H9 (cell line): Measurements from ENCODE around the gene GABRD. TPM values are rescaled to one million over a fixed set of nuclear protein-coding genes. Genes with fewer than 3 reads are reported as not detected.

Source experiments
- DNase-seq: peaks from one replicate; pipeline ENCODE4 v3.0.0-alpha.2; 2017
- H2AFZ ChIP-seq: one replicate; pipeline ENCODE4 v1.6.1; 2013; ENCODE audit warnings: mild to moderate bottlenecking, low read length, control low read depth, moderate library complexity
- H2AK5ac ChIP-seq: 2 replicates; pipeline ENCODE4 v1.6.1; 2013; ENCODE audit warnings: low read length, control low read depth, mixed read lengths; ENCODE audit not compliant: insufficient read length
- H2BK120ac ChIP-seq: one replicate; pipeline ENCODE4 v1.6.1; 2013; ENCODE audit warnings: low read depth, mild to moderate bottlenecking, low read length, control low read depth, inconsistent platforms; ENCODE audit not compliant: poor library complexity, severe bottlenecking
- H2BK12ac ChIP-seq: 2 replicates; pipeline ENCODE4 v1.6.1; 2013; ENCODE audit warnings: low read length, control low read depth, mixed read lengths, low read depth; ENCODE audit not compliant: insufficient read length
- H2BK15ac ChIP-seq: 2 replicates; pipeline ENCODE4 v1.6.1; 2013; ENCODE audit warnings: low read depth, low read length, control low read depth
- H2BK20ac ChIP-seq: one replicate; pipeline ENCODE4 v1.6.1; 2013; ENCODE audit warnings: low read depth, mild to moderate bottlenecking, low read length, control low read depth, inconsistent platforms; ENCODE audit not compliant: poor library complexity, severe bottlenecking
- H2BK5ac ChIP-seq: 2 replicates; pipeline ENCODE4 v1.6.1; 2013; ENCODE audit warnings: low read length, control low read depth, mixed read lengths; ENCODE audit not compliant: insufficient read length
- H3K14ac ChIP-seq: 2 replicates; pipeline ENCODE4 v1.6.1; 2013; ENCODE audit warnings: low read length, control low read depth; ENCODE audit not compliant: insufficient read depth
- H3K18ac ChIP-seq: 2 replicates; pipeline ENCODE4 v1.6.1; 2013; ENCODE audit warnings: low read depth, mild to moderate bottlenecking, mixed read lengths, low read length, control low read depth; ENCODE audit not compliant: insufficient read length
- H3K23ac ChIP-seq: 2 replicates; pipeline ENCODE4 v1.6.1; 2013; ENCODE audit warnings: low read length, control low read depth, mixed read lengths, low read depth; ENCODE audit not compliant: insufficient read length
- H3K23me2 ChIP-seq: 2 replicates; pipeline ENCODE4 v1.6.1; 2013; ENCODE audit warnings: low read depth, mild to moderate bottlenecking, mixed read lengths, low read length, control low read depth; ENCODE audit not compliant: insufficient read length, poor library complexity, severe bottlenecking
- H3K27ac ChIP-seq: 2 replicates; pipeline ENCODE4 v1.5.1; 2013; ENCODE audit warnings: low read length, control low read depth, mixed read lengths, low read depth; ENCODE audit not compliant: insufficient read length
- H3K27me3 ChIP-seq: 2 replicates; pipeline ENCODE4 v1.6.1; 2013; ENCODE audit warnings: low read length, control low read depth, inconsistent platforms; ENCODE audit not compliant: insufficient read depth
- H3K4ac ChIP-seq: 2 replicates; pipeline ENCODE4 v1.6.1; 2013; ENCODE audit warnings: low read depth, mild to moderate bottlenecking, control low read depth, inconsistent platforms, low read length, moderate library complexity
- H3K4me1 ChIP-seq: 2 replicates; pipeline ENCODE4 v1.6.1; 2013; ENCODE audit warnings: low read length, control low read depth, inconsistent platforms; ENCODE audit not compliant: insufficient read depth
- H3K4me2 ChIP-seq: 2 replicates; pipeline ENCODE4 v1.6.1; 2013; ENCODE audit warnings: low read length, control low read depth, mixed read lengths; ENCODE audit not compliant: insufficient read length, insufficient read depth
- H3K56ac ChIP-seq: 2 replicates; pipeline ENCODE4 v1.6.1; 2013; ENCODE audit warnings: low read depth, mild to moderate bottlenecking, mixed read lengths, low read length, control low read depth; ENCODE audit not compliant: insufficient read length
- H3K79me1 ChIP-seq: 2 replicates; pipeline ENCODE4 v1.6.1; 2013; ENCODE audit warnings: low read depth, mild to moderate bottlenecking, moderate library complexity, low read length, control low read depth, inconsistent platforms; ENCODE audit not compliant: insufficient read depth, poor library complexity, severe bottlenecking
- H3K79me2 ChIP-seq: 2 replicates; pipeline ENCODE4 v1.6.1; 2013; ENCODE audit warnings: low read length, control low read depth, inconsistent platforms; ENCODE audit not compliant: insufficient read depth
- H3K9ac ChIP-seq: 2 replicates; pipeline ENCODE4 v1.6.1; 2013; ENCODE audit warnings: low read length, control low read depth, mixed read lengths; ENCODE audit not compliant: insufficient read length; ENCODE audit errors: extremely low read depth
- H3K9me3 ChIP-seq: one replicate; pipeline ENCODE4 v1.6.1; 2013; ENCODE audit warnings: low read depth, low read length, inconsistent platforms; ENCODE audit not compliant: control insufficient read depth
- H3T11ph ChIP-seq: one replicate; pipeline ENCODE4 v1.6.1; 2013; ENCODE audit warnings: mild to moderate bottlenecking, low read length, control low read depth, inconsistent platforms
- H4K20me1 ChIP-seq: one replicate; pipeline ENCODE4 v1.6.1; 2013; ENCODE audit not compliant: control insufficient read depth, insufficient read length, insufficient read depth
- H4K5ac ChIP-seq: 2 replicates; pipeline ENCODE4 v1.6.1; 2013; ENCODE audit warnings: low read depth, mild to moderate bottlenecking, mixed read lengths, low read length, control low read depth; ENCODE audit not compliant: insufficient read length
- H4K8ac ChIP-seq: replicated peaks from 2 replicates; pipeline ENCODE4 v1.6.1; 2013; ENCODE audit warnings: low read length, control low read depth, mixed read lengths, low read depth; ENCODE audit not compliant: insufficient read length
- H4K91ac ChIP-seq: 2 replicates; pipeline ENCODE4 v1.6.1; 2013; ENCODE audit warnings: low read depth, mild to moderate bottlenecking, moderate library complexity, mixed read lengths, low read length, control low read depth; ENCODE audit not compliant: insufficient read length
- H3K27ac Mint-ChIP-seq, 3 experiments: 2 replicates in 2 of 3; 3 replicates in 1 of 3; pipeline ENCODE4 v1.8.0; 2020 to 2021; ENCODE audit warnings: mixed read lengths in 3 of 3, mild to moderate bottlenecking in 1 of 3, moderate library complexity in 1 of 3
- H3K27me3 Mint-ChIP-seq: 2 replicates; pipeline ENCODE4 v1.8.0; 2021; ENCODE audit warnings: low read depth, mild to moderate bottlenecking, moderate library complexity, mixed read lengths
- H3K36me3 Mint-ChIP-seq, 3 experiments: 2 replicates in 2 of 3; 3 replicates in 1 of 3; pipeline ENCODE4 v1.8.0; 2020 to 2021; ENCODE audit warnings: low read depth in 3 of 3, mixed read lengths in 3 of 3; ENCODE audit not compliant: insufficient read depth in 1 of 3
- H3K4me1 Mint-ChIP-seq, 2 experiments: 2 replicates each; pipeline ENCODE4 v1.8.0; 2020; ENCODE audit warnings: mixed read lengths in 2 of 2
- H3K4me3 Mint-ChIP-seq, 2 experiments: 2 replicates in 1 of 2; 3 replicates in 1 of 2; pipeline ENCODE4 v1.8.0; 2020 to 2021; ENCODE audit warnings: mild to moderate bottlenecking in 2 of 2, mixed read lengths in 2 of 2, moderate library complexity in 1 of 2
- H3K9me3 Mint-ChIP-seq, 2 experiments: 2 replicates in 1 of 2; 3 replicates in 1 of 2; pipeline ENCODE4 v1.8.0; 2020; ENCODE audit warnings: mild to moderate bottlenecking in 2 of 2, mixed read lengths in 2 of 2, moderate library complexity in 1 of 2
- CTCF ChIP-seq: fragments of 200-600 bp; sonication (generic); conservative IDR thresholded peaks from 3 replicates; pipeline ENCODE4 v1.8.0; 2021; ENCODE audit warnings: antibody characterized with exemption, mild to moderate bottlenecking
- WGBS: extraction: QIAGEN DNeasy Blood & Tissue Kit; methylation state at CpG from one replicate; pipeline ENCODE4 v1.1.7; 2013; ENCODE audit warnings: missing lambda C conversion rate, low lambda C conversion rate, mixed read lengths; ENCODE audit not compliant: insufficient read length; ENCODE audit errors: extremely low coverage; 5-methylcytosine and 5-hydroxymethylcytosine counted together
- total RNA-seq: library from RNA; stranded (reverse); gene quantifications from 2 replicates; pipeline ENCODE4 v1.2.1, GENCODE V29; 2021

The GABRD gene
- total RNA-seq, 1 experiment from 2014 or later: 0.59 TPM

GRCh38 chr1:2054560-2054959 is 35.4 kb downstream of the GABRD start:
- H4K91ac ChIP-seq: no peak overlapping the region
- Mint-ChIP-seq H3K27me3 (no peaks in the 10 kb centered on the region), H3K9me3 (no peaks in the 10 kb centered on the region), H3K27ac (no peak overlapping the region), H3K4me3 (no peak overlapping the region), H3K4me1 (peaks cover 3 to 4% of the 10 kb centered on the region in 2 experiments), H3K36me3 (peaks cover 6 to 36% (median 30%) of the 10 kb centered on the region in 3 experiments; a peak in 6 of 7 replicates)
- H3K4ac ChIP-seq: no peak overlapping the region
- no peaks in the 10 kb centered on the region for H3K9me3 ChIP-seq
- no peak overlapping the region for H4K8ac ChIP-seq
- H4K5ac ChIP-seq: no peak overlapping the region
- H2AK5ac ChIP-seq: no peak overlapping the region
- no peak overlapping the region for H2BK15ac ChIP-seq
- H2BK20ac ChIP-seq: no peak overlapping the region
- H2BK12ac ChIP-seq: no peak overlapping the region
- H2AFZ ChIP-seq: no peak overlapping the region
- H3K27ac ChIP-seq: no peak overlapping the region
- no peak for DNase-seq
- no peak overlapping the region for H3K23ac ChIP-seq
- peak; percentile 18; the same call in 1 of the 3 replicates for TF ChIP-seq CTCF
- H3K9ac ChIP-seq: no peak overlapping the region
- H3K23me2 ChIP-seq: peaks cover 7% of the 10 kb centered on the region
- no peak overlapping the region for H2BK5ac ChIP-seq
- no peak overlapping the region for H3K14ac ChIP-seq
- WGBS: no CpG with 5 or more reads among the region's 22 CpGs
- no peaks in the 10 kb centered on the region for H4K20me1 ChIP-seq
- H3K18ac ChIP-seq: no peak overlapping the region
- no peaks in the 10 kb centered on the region; the same call in 1 of the 2 replicates for H3K4me1 ChIP-seq
- H3K79me2 ChIP-seq: peaks cover 2% of the 10 kb centered on the region; the same call in 1 of the 2 replicates
- no peak overlapping the region for H3T11ph ChIP-seq
- no peak overlapping the region for H3K56ac ChIP-seq
- H3K79me1 ChIP-seq: no peaks in the 10 kb centered on the region
- no peak overlapping the region for H2BK120ac ChIP-seq
- no peaks in the 10 kb centered on the region for H3K27me3 ChIP-seq
- no peak overlapping the region for H3K4me2 ChIP-seq
